MM.1S (cell line): ENCODE results near the gene FNDC11.

ENCODE experiments used
- DNase-seq: peaks from one replicate; pipeline ENCODE4 v3.0.0-alpha.2; 2015
- H2AFZ ChIP-seq: fragments of 300-600 bp; sonication (generic); 2 replicates; pipeline ENCODE4 v1.6.0; 2016; ENCODE audit warnings: antibody characterized with exemption, low read length
- H3F3A ChIP-seq: fragments of 300-600 bp; sonication (generic); 2 replicates; pipeline ENCODE4 v1.6.1; 2016; ENCODE audit warnings: mild to moderate bottlenecking, antibody characterized with exemption, low read length, moderate library complexity, mixed read lengths; ENCODE audit not compliant: insufficient read depth
- H3K27ac ChIP-seq: fragments of 300-600 bp; sonication (generic); 2 replicates; pipeline ENCODE4 v1.5.1; 2016; ENCODE audit warnings: mild to moderate bottlenecking, low read length
- H3K27me3 ChIP-seq: fragments of 300-600 bp; sonication (generic); replicated peaks from 2 replicates; pipeline ENCODE4 v1.6.0; 2016; ENCODE audit warnings: low read length; ENCODE audit not compliant: insufficient read depth
- H3K36me3 ChIP-seq: fragments of 300-600 bp; sonication (generic); replicated peaks from 2 replicates; pipeline ENCODE4 v1.6.1; 2016; ENCODE audit warnings: mild to moderate bottlenecking, low read length, mixed read lengths; ENCODE audit not compliant: insufficient read depth
- H3K4me1 ChIP-seq: fragments of 300-600 bp; sonication (generic); 2 replicates; pipeline ENCODE4 v1.6.1; 2016; ENCODE audit warnings: low read length, mixed read lengths
- H3K4me2 ChIP-seq: fragments of 300-600 bp; sonication (generic); 2 replicates; pipeline ENCODE4 v1.6.0; 2016; ENCODE audit warnings: low read depth, low read length
- H3K4me3 ChIP-seq: fragments of 300-600 bp; sonication (generic); 2 replicates; pipeline ENCODE4 v1.5.1; 2016; ENCODE audit warnings: low read length, mixed read lengths
- H3K79me2 ChIP-seq: fragments of 300-600 bp; sonication (generic); 2 replicates; pipeline ENCODE4 v1.6.1; 2016; ENCODE audit warnings: mixed run types, low read length, mixed read lengths
- H3K9ac ChIP-seq: fragments of 300-600 bp; sonication (generic); 2 replicates; pipeline ENCODE4 v1.6.1; 2016; ENCODE audit warnings: low read length, mixed read lengths
- H3K9me2 ChIP-seq: fragments of 300-600 bp; sonication (generic); replicated peaks from 2 replicates; pipeline ENCODE4 v1.6.1; 2016; ENCODE audit warnings: mild to moderate bottlenecking, low read length, mixed read lengths; ENCODE audit not compliant: insufficient read depth
- H3K9me3 ChIP-seq: fragments of 300-600 bp; sonication (generic); replicated peaks from 2 replicates; pipeline ENCODE4 v1.6.1; 2016; ENCODE audit warnings: mild to moderate bottlenecking, low read length, mixed read lengths; ENCODE audit not compliant: insufficient read depth
- H4K20me1 ChIP-seq: fragments of 300-600 bp; sonication (generic); 2 replicates; pipeline ENCODE4 v1.6.1; 2016; ENCODE audit warnings: mild to moderate bottlenecking, low read length, moderate library complexity, mixed read lengths; ENCODE audit not compliant: insufficient read depth
- CTCF ChIP-seq: fragments of 300-600 bp; sonication (generic); IDR thresholded peaks from 2 replicates; pipeline ENCODE4 v1.5.1; 2016; ENCODE audit warnings: antibody characterized with exemption, low read length, mixed read lengths
- EZH2 ChIP-seq: fragments of 300-600 bp; sonication (generic); optimal IDR thresholded peaks from 2 replicates; pipeline ENCODE3; 2017; ENCODE audit warnings: low read depth, mild to moderate bottlenecking, antibody characterized with exemption, low read length, mixed read lengths
- EZH2phosphoT487 ChIP-seq: fragments of 300-600 bp; sonication (generic); IDR thresholded peaks from 2 replicates; pipeline ENCODE4 v1.6.1; 2018; ENCODE audit warnings: antibody characterized with exemption, low read length

FNDC11 gene

GRCh38 chr20:63589261-63590217 lies 35.6 kb downstream of the FNDC11 start:
- H4K20me1 ChIP-seq = no peaks in the 10 kb centered on the region
- H3K9me2 ChIP-seq = no peaks in the 10 kb centered on the region
- H3K9me3 ChIP-seq = no peaks in the 10 kb centered on the region
- H3K4me2 ChIP-seq = no peak overlapping the region
- no peaks in the 10 kb centered on the region for H3K36me3 ChIP-seq
- H3K9ac ChIP-seq = no peak overlapping the region
- H3K79me2 ChIP-seq = no peaks in the 10 kb centered on the region
- no peak for DNase-seq
- TF ChIP-seq EZH2phosphoT487 (no peak), EZH2 (no peak), CTCF (no peak)
- no peak overlapping the region for H3K27ac ChIP-seq
- H3K4me3 ChIP-seq = no peak overlapping the region
- H2AFZ ChIP-seq = no peak overlapping the region
- H3F3A ChIP-seq = no peaks in the 10 kb centered on the region
- no peaks in the 10 kb centered on the region for H3K4me1 ChIP-seq
- H3K27me3 ChIP-seq = no peaks in the 10 kb centered on the region

DNA sequence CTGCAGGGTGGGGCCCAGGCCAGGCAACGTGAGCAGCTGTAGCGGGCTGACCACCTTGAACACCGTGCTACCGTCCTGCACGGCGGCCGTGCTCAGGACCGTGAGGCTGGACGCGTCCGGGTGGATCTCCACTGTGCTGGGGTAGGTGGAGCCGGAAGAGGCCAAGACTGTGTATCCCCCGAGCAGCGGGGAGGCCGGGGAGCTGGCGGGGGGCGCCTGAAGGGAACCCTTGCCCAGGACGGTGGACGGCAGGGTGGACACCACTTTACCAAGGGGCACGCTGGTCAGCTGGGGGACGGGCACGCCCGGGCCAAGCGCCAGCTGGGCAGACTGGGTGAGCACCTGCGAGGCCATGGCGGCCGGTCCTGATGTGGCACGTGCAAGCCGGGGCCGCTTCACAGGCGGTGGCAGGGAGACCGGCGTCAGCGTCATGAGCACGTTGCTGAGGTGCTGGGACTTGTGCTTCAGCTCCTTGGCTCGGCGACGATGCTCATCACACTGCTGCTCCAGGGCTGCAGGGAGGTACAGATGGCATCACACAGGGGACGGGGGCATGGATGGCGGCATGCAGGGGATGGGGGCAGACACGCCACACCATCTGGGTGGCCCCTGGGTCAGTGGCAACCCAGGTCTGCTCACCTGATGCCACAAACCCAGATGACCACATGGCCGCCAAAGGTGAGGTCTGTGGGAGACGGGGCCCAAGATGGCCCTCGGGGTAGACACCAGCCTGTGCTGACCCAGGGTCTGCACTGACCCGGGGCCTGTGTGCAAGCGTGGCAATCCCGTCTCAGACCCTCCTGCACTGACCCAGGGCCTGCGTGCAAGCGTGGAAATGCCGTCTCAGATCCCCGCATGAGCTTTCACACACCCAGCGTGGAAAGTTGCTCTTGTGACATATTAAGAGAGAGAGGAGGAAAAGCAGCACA lies 36.5 kb downstream of the FNDC11 start:
- no peaks in the 10 kb centered on the region for H3F3A ChIP-seq
- no peak overlapping the region for H2AFZ ChIP-seq
- no peaks in the 10 kb centered on the region for H3K4me1 ChIP-seq
- no peak overlapping the region for H3K4me3 ChIP-seq
- H3K9me2 ChIP-seq = no peaks in the 10 kb centered on the region
- no peaks in the 10 kb centered on the region for H4K20me1 ChIP-seq
- DNase-seq = no peak
- H3K4me2 ChIP-seq = no peak overlapping the region
- no peak overlapping the region for H3K27ac ChIP-seq
- TF ChIP-seq CTCF (no peak), EZH2 (no peak), EZH2phosphoT487 (no peak)
- H3K9ac ChIP-seq = no peak overlapping the region
- H3K36me3 ChIP-seq = no peaks in the 10 kb centered on the region
- H3K27me3 ChIP-seq = no peaks in the 10 kb centered on the region
- no peaks in the 10 kb centered on the region for H3K79me2 ChIP-seq
- H3K9me3 ChIP-seq = no peaks in the 10 kb centered on the region

GRCh38 chr20:63591147-63591533 lies 37.2 kb downstream of the FNDC11 start:
- Histone ChIP-seq H3K27me3 (no peaks in the 10 kb centered on the region), H3K4me3 (no peak overlapping the region), H3K4me1 (no peaks in the 10 kb centered on the region), H3K9ac (no peak overlapping the region), H3F3A (no peaks in the 10 kb centered on the region), H3K9me3 (no peaks in the 10 kb centered on the region), H2AFZ (no peak overlapping the region), H3K79me2 (no peaks in the 10 kb centered on the region), H3K4me2 (no peak overlapping the region), H3K36me3 (no peaks in the 10 kb centered on the region), H4K20me1 (no peaks in the 10 kb centered on the region), H3K27ac (no peak overlapping the region), H3K9me2 (no peaks in the 10 kb centered on the region)
- TF ChIP-seq EZH2phosphoT487 (no peak), CTCF (no peak), EZH2 (no peak)
- no peak for DNase-seq
